ENCODE measurements around the gene TEPSIN. TPM values are rescaled to one million over a fixed set of nuclear protein-coding genes. Genes with fewer than 3 reads are reported as not detected.

TEPSIN gene
- total RNA-seq, 1 donor from 2014 or later = 42.3 TPM

- DNase-seq (ENCODE audit: extremely low spot score, unreplicated experiment) = no peak
- H3K27me3 Mint-ChIP-seq (ENCODE audit: unreplicated experiment) = no peaks in the 10 kb centered on the region
- peaks cover 13% of the 10 kb centered on the region for H3K4me1 Mint-ChIP-seq (ENCODE audit: unreplicated experiment)
- H3K4me3 Mint-ChIP-seq (ENCODE audit: unreplicated experiment) = no peak overlapping the region
- TF ChIP-seq CTCF (IDR thresholded peaks at IDR 0.05) = no peak
- peaks cover 3% of the 10 kb centered on the region for H3K36me3 Mint-ChIP-seq (ENCODE audit: unreplicated experiment)
- no peaks in the 10 kb centered on the region for H3K9me3 Mint-ChIP-seq (ENCODE audit: unreplicated experiment)
- no peak overlapping the region for H3K27ac Mint-ChIP-seq (ENCODE audit: unreplicated experiment)
These were observed 4.4 kb upstream of the TEPSIN start for GRCh38 chr17:81243333-81243664.

DNA sequence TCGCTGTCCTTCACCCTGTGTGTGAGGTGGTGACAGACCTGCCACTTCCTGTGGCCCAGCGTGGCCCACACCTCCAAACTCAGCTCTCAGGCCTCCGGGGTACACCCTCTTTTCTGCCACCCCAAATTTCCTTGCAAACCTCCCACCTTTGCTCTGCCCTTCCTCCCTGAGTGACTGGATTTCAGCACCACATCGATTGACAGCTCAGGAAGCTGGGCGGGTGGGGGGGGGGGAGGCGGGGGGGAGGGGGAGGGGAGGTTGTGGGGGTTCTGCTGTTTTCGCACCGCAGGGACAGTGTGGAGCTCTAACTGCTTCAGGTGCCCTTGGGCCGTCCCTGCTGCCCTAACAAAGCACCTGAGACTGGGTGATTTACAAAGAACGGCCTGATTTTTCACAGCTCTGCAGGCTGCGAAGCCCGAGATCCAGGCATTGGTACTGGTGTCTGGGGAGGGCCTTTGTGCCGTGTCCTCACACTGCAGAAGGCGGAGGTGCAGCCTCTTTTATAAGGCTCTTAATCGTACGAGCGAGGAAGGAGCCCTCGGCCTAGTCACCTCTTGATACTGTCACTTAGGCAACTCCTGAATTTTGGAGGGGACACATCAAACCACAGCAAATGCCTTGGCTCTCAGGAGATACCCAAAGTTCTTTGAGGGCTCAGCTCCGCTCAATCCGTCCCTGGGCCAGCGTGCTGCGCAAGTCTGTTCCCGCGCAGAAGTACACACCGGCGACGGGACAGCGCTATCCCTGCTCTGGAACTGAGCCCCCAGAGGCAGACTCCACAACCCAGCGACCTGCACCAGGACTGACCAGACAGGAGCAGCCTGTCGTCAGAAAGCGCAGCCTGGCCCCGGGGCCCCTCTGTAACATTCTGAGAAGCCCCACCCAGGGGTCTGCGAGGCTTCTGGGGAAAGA lies 3.8 kb upstream of the TEPSIN start:
- DNase-seq (ENCODE audit: extremely low spot score, unreplicated experiment) = no peak
- no peaks in the 10 kb centered on the region for H3K27me3 Mint-ChIP-seq (ENCODE audit: unreplicated experiment)
- H3K36me3 Mint-ChIP-seq (ENCODE audit: unreplicated experiment) = peaks cover 3% of the 10 kb centered on the region
- peaks cover 19% of the 10 kb centered on the region for H3K4me1 Mint-ChIP-seq (ENCODE audit: unreplicated experiment)
- H3K4me3 Mint-ChIP-seq (ENCODE audit: unreplicated experiment) = no peak overlapping the region
- H3K9me3 Mint-ChIP-seq (ENCODE audit: unreplicated experiment) = no peaks in the 10 kb centered on the region
- no peak for TF ChIP-seq CTCF (IDR thresholded peaks at IDR 0.05)
- H3K27ac Mint-ChIP-seq (ENCODE audit: unreplicated experiment) = no peak overlapping the region

DNA sequence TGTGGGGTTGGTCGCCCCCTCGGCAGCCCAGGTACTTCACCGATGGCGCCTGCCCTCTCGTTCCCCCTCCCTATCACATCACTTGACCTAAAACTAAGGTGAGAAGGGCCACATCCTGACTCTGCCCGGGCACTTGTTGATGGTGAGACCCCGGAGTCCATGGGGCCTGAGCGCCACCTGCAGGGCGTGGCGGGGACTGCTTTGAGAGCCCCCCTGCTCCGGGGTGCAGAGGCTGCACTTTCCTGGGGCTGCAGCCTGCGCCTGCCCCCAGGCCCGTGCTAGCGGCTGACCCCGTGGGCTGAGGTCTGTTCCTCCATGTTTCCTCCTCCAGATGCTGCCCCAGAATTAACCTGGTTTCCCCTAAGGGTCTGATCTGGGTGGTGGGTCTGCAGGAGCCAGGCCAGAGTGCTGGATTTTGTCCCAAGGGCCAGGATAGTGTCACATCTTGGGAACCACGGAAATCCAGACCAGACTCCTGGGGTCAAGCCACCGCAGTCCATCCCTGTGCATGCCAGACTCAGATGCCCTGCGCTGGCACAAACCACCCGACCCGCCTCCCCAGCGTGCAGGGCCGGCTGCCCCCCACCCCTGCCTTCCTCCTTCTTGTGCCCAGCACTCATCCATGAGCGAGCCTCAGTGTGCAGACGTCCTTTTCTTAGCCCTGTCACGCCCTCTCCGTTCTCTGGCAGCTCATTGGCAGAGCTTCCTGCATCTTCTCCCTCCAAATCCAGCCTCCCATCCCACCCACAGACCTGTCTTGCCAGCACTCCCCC lies 3.0 kb upstream of the TEPSIN start:
- Mint-ChIP-seq H3K27me3 (ENCODE audit: unreplicated experiment) (no peaks in the 10 kb centered on the region), H3K4me3 (ENCODE audit: unreplicated experiment) (peak overlapping the region; percentile 26), H3K4me1 (ENCODE audit: unreplicated experiment) (peaks cover 26% of the 10 kb centered on the region), H3K27ac (ENCODE audit: unreplicated experiment) (no peak overlapping the region), H3K36me3 (ENCODE audit: unreplicated experiment) (peaks cover 3% of the 10 kb centered on the region), H3K9me3 (ENCODE audit: unreplicated experiment) (no peaks in the 10 kb centered on the region)
- no peak for DNase-seq (ENCODE audit: extremely low spot score, unreplicated experiment)
- peak; percentile 78 for TF ChIP-seq CTCF (IDR thresholded peaks at IDR 0.05)

DNA sequence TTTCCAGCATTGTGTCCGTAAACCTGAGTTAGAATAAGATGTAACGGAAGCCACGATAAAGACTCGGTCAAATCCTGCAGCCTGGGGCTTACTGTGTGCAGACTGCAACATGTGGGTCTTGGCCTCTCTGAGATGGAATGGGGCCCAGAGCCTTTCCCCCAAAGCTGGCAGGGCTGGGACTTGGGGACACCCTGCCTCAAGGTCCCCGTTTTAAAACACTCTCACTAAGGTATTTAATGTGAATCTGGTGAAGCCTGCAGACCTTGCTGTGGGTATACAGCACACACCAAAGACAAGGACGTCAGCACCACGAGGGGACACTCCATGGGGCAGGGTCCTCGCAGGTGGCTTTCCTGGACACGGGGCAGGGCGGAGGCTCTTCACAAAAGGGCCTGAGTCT lies 2.3 kb upstream of the TEPSIN start:
- peaks cover 26% of the 10 kb centered on the region for H3K4me1 Mint-ChIP-seq (ENCODE audit: unreplicated experiment)
- H3K9me3 Mint-ChIP-seq (ENCODE audit: unreplicated experiment) = no peaks in the 10 kb centered on the region
- no peak overlapping the region for H3K27ac Mint-ChIP-seq (ENCODE audit: unreplicated experiment)
- H3K4me3 Mint-ChIP-seq (ENCODE audit: unreplicated experiment) = no peak overlapping the region
- no peaks in the 10 kb centered on the region for H3K27me3 Mint-ChIP-seq (ENCODE audit: unreplicated experiment)
- no peak for DNase-seq (ENCODE audit: extremely low spot score, unreplicated experiment)
- no peak for TF ChIP-seq CTCF (IDR thresholded peaks at IDR 0.05)
- peaks cover 3% of the 10 kb centered on the region for H3K36me3 Mint-ChIP-seq (ENCODE audit: unreplicated experiment)

DNA sequence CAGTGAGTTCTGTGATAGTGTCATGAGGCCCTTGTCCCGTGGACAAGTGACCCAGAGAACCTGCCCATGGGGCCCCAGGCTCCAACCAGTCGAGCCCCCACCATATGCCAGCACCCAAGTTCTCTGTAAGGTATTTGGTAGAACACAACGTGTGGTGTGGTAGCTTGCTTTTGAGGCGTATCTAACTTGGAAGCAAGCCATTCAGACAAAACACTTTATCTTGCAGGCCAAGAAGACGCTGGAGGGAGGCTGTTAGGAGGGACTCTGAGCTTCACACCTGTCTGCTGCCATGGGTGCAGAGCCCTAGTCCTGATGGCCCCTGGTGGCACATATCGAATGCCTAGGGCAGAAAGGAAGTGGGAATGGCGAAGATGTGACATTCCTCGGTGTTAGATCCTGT lies 1.9 kb upstream of the TEPSIN start:
- TF ChIP-seq CTCF (IDR thresholded peaks at IDR 0.05) = no peak
- Mint-ChIP-seq H3K27me3 (ENCODE audit: unreplicated experiment) (no peaks in the 10 kb centered on the region), H3K9me3 (ENCODE audit: unreplicated experiment) (no peaks in the 10 kb centered on the region), H3K4me3 (ENCODE audit: unreplicated experiment) (peak overlapping the region; percentile 92), H3K36me3 (ENCODE audit: unreplicated experiment) (peaks cover 3% of the 10 kb centered on the region), H3K4me1 (ENCODE audit: unreplicated experiment) (peaks cover 26% of the 10 kb centered on the region), H3K27ac (ENCODE audit: unreplicated experiment) (peak overlapping the region; percentile 44)
- DNase-seq (ENCODE audit: extremely low spot score, unreplicated experiment) = no peak

Data from osteocyte (in vitro differentiated cells).